ENCODE results near the gene SHLD1.

The SHLD1 gene

GRCh38 chr20:5770231-5770986 lies 20.2 kb downstream of the SHLD1 start:
- DNase-seq (ENCODE audit: low read depth in 2 of 2): no peak
- no peak overlapping the region for H3K4me3 ChIP-seq (replicated peaks in 1 of 2; ENCODE audit: low read depth in 2 of 2, low read length in 2 of 2)
- no peak for TF ChIP-seq CTCF (IDR thresholded peaks at IDR 0.05; ENCODE audit: low read depth, low read length)

GRCh38 chr20:5770987-5771318 lies 20.8 kb downstream of the SHLD1 start:
- TF ChIP-seq CTCF (IDR thresholded peaks at IDR 0.05; ENCODE audit: low read depth, low read length): no peak

GRCh38 chr20:5772704-5773103 lies 22.5 kb downstream of the SHLD1 start:
- no peak for DNase-seq (ENCODE audit: low read depth in 2 of 2)
- H3K4me3 ChIP-seq (replicated peaks in 1 of 2; ENCODE audit: low read depth in 2 of 2, low read length in 2 of 2): no peak overlapping the region
- no peak for TF ChIP-seq CTCF (IDR thresholded peaks at IDR 0.05; ENCODE audit: low read depth, low read length)

More at GRCh38 chr20:5770987-5771318, 20.8 kb downstream of the SHLD1 start:
- DNase-seq (ENCODE audit: low read depth in 2 of 2): no peak
- no peak overlapping the region for H3K4me3 ChIP-seq (replicated peaks in 1 of 2; ENCODE audit: low read depth in 2 of 2, low read length in 2 of 2)

- TF ChIP-seq CTCF (IDR thresholded peaks at IDR 0.05; ENCODE audit: low read depth, low read length): no peak
- DNase-seq (ENCODE audit: low read depth in 2 of 2): no peak
- no peak overlapping the region for H3K4me3 ChIP-seq (replicated peaks in 1 of 2; ENCODE audit: low read depth in 2 of 2, low read length in 2 of 2)
Measured at GRCh38 chr20:5773589-5773988, 23.4 kb downstream of the SHLD1 start.

GRCh38 chr20:5776077-5776476 lies 25.9 kb downstream of the SHLD1 start:
- no peak for TF ChIP-seq CTCF (IDR thresholded peaks at IDR 0.05; ENCODE audit: low read depth, low read length)
- DNase-seq (ENCODE audit: low read depth in 2 of 2): no peak
- H3K4me3 ChIP-seq (replicated peaks in 1 of 2; ENCODE audit: low read depth in 2 of 2, low read length in 2 of 2): no peak overlapping the region

GRCh38 chr20:5779071-5779900 lies 29.1 kb downstream of the SHLD1 start:
- DNase-seq (ENCODE audit: low read depth in 2 of 2): peak; percentile 63 to 74
- TF ChIP-seq CTCF (IDR thresholded peaks at IDR 0.05; ENCODE audit: low read depth, low read length): no peak

More at GRCh38 chr20:5779071-5779900, 29.1 kb downstream of the SHLD1 start:
- H3K4me3 ChIP-seq (replicated peaks in 1 of 2; ENCODE audit: low read depth in 2 of 2, low read length in 2 of 2): no peak overlapping the region

Measured in cardiac fibroblast (primary cell).